A549 (cell line): ENCODE results near the gene RBM44. TPM values are rescaled to one million over a fixed set of nuclear protein-coding genes. Genes with fewer than 3 reads are reported as not detected.

ENCODE experiments used
- ATAC-seq, 2 experiments: fragments of 200-7000 bp in 1 of 2; fragments of >200 bp in 1 of 2; cut with Nextera tagmentation in 1 of 2; cut with Tn5 transposase in 1 of 2; 3 replicates each; pipeline versions ENCODE4 v1.8.0 to v1.9.1; 2018 to 2020; ENCODE audit warnings: mild to moderate bottlenecking in 1 of 2, moderate library complexity in 1 of 2
- CTCF ChIA-PET: fragments of 300-600 bp; sonication (Branson Sonifier 250); formaldehyde crosslinking; extraction: SDS; loops from one replicate; lab custom pipeline; 2021; ENCODE audit warnings: antibody characterized with exemption, inconsistent platforms; lab: Yijun Ruan, JAX
- POLR2A ChIA-PET: fragments of 350-600 bp; formaldehyde crosslinking; extraction: SDS; loops from one replicate; lab custom pipeline; 2021; ENCODE audit warnings: antibody characterized with exemption, inconsistent platforms; lab: Yijun Ruan, JAX
- DNase-seq, 2 experiments: peaks; one replicate each; pipeline versions ENCODE4 v3.0.0 to v3.0.0-alpha.2; 2011 to 2016; ENCODE audit warnings: low read depth in 1 of 2, low spot score in 1 of 2
- FAIRE-seq: peaks from 2 replicates; lab custom pipeline; 2011; peaks lifted over from hg19 to GRCh38; lab: Jason Lieb, UNC
- H3K27ac ChIP-seq, 2 experiments: fragments of >200 bp; sonication (Bioruptor Twin); formaldehyde crosslinking; 3 replicates each; pipeline ENCODE4 v1.5.1; 2016 to 2017
- H3K4me1 ChIP-seq: fragments of >200 bp; sonication (Bioruptor Twin); formaldehyde crosslinking; 3 replicates; pipeline ENCODE4 v1.6.1; 2016
- H3K4me2 ChIP-seq: fragments of >200 bp; sonication (Bioruptor Twin); formaldehyde crosslinking; 3 replicates; pipeline ENCODE4 v1.6.1; 2016
- H3K4me3 ChIP-seq: fragments of >200 bp; sonication (Bioruptor Twin); formaldehyde crosslinking; 3 replicates; pipeline ENCODE4 v1.5.1; 2016
- H3K9me3 ChIP-seq: fragments of >200 bp; sonication (Bioruptor Twin); formaldehyde crosslinking; 3 replicates; pipeline ENCODE4 v1.6.1; 2016
- CBX8 ChIP-seq: fragments of 200-600 bp; sonication (generic); IDR thresholded peaks from 2 replicates; pipeline ENCODE4 v1.6.1; 2016
- CTCF ChIP-seq: fragments of >200 bp; sonication (Bioruptor Twin); formaldehyde crosslinking; IDR thresholded peaks from 3 replicates; pipeline ENCODE4 v1.5.1; 2016
- HOXA7 ChIP-seq: fragments of 250-450 bp; sonication (Bioruptor Pico); IDR thresholded peaks from 2 replicates; pipeline ENCODE4 v1.5.0; 2020; ENCODE audit warnings: mild to moderate bottlenecking, moderate library complexity
- HOXB5 ChIP-seq: fragments of 250-450 bp; sonication (Bioruptor Pico); IDR thresholded peaks from 2 replicates; pipeline ENCODE4 v1.5.0; 2020; ENCODE audit warnings: mild to moderate bottlenecking, moderate library complexity
- JUN ChIP-seq, 2 experiments: fragments of >200 bp; sonication (Bioruptor Twin); formaldehyde crosslinking; IDR thresholded peaks; 2 replicates in 1 of 2; 3 replicates in 1 of 2; pipeline ENCODE4 v1.6.1; 2016 to 2017
- KDM5A ChIP-seq: fragments of 200-600 bp; sonication (generic); IDR thresholded peaks from 2 replicates; pipeline ENCODE4 v1.6.1; 2016; ENCODE audit warnings: antibody characterized with exemption, mild to moderate bottlenecking
- MAFK ChIP-seq: fragments of 450-650 bp; IDR thresholded peaks from 2 replicates; pipeline ENCODE4 v1.6.1; 2014; ENCODE audit not compliant: partially characterized antibody
- NFE2L2 ChIP-seq: fragments of 150-350 bp; conservative IDR thresholded peaks from 2 replicates; pipeline ENCODE4 v1.6.1; 2014; ENCODE audit warnings: low read length
- NPAS2 ChIP-seq: fragments of 250-450 bp; sonication (Bioruptor Pico); IDR thresholded peaks from 2 replicates; pipeline ENCODE4 v1.8.0; 2022; ENCODE audit warnings: mild to moderate bottlenecking, moderate library complexity, borderline replicate concordance
- PHF8 ChIP-seq: fragments of 200-600 bp; sonication (generic); IDR thresholded peaks from 2 replicates; pipeline ENCODE4 v1.6.1; 2016; ENCODE audit warnings: low read depth, mild to moderate bottlenecking, antibody characterized with exemption, moderate library complexity, borderline replicate concordance
- RAD21 ChIP-seq, 2 experiments: fragments of >200 bp in 1 of 2; sonication (Bioruptor Twin) in 1 of 2; formaldehyde crosslinking in 1 of 2; IDR thresholded peaks in 1 of 2; conservative IDR thresholded peaks in 1 of 2; 2 replicates in 1 of 2; 3 replicates in 1 of 2; pipeline ENCODE4 v1.6.1; 2012 to 2018; ENCODE audit warnings: inconsistent platforms in 1 of 2
- RCOR1 ChIP-seq: fragments of 150-350 bp; IDR thresholded peaks from 2 replicates; pipeline ENCODE4 v1.6.1; 2014; ENCODE audit warnings: antibody characterized with exemption, low read length, low read depth
- SMC3 ChIP-seq: fragments of >200 bp; sonication (Bioruptor Twin); formaldehyde crosslinking; IDR thresholded peaks from 3 replicates; pipeline ENCODE4 v1.6.1; 2018; ENCODE audit warnings: inconsistent platforms
- TP53 ChIP-seq: fragments of 250-450 bp; sonication (Bioruptor Pico); IDR thresholded peaks from 2 replicates; pipeline ENCODE4 v1.5.0; 2021; ENCODE audit warnings: mild to moderate bottlenecking, moderate library complexity
- ZFP36 ChIP-seq: fragments of 450-650 bp; IDR thresholded peaks from 2 replicates; pipeline ENCODE4 v1.6.1; 2014; ENCODE audit warnings: borderline replicate concordance; ENCODE audit not compliant: partially characterized antibody
- ZSCAN20 ChIP-seq: fragments of 250-450 bp; sonication (Bioruptor Pico); IDR thresholded peaks from 2 replicates; pipeline ENCODE4 v1.8.0; 2022; ENCODE audit warnings: mild to moderate bottlenecking, moderate library complexity
- WGBS: methylation state at CpG from one replicate; pipeline ENCODE4 v1.1.6; 2017; ENCODE audit errors: missing lambda C conversion rate; 5-methylcytosine and 5-hydroxymethylcytosine counted together
- polyA plus RNA-seq, 4 experiments: library from polyadenylated mRNA; depleted of rRNA in 3 of 4; stranded (reverse); fragments of >200 nt; fragmentation: RNase III in 1 of 4; extraction: RNeasy Plus Mini Kit Qiagen cat#74134 plus additional on column Dnase treatment in 1 of 4; gene quantifications; 2 replicates in 3 of 4; 3 replicates in 1 of 4; pipeline ENCODE4 v1.2.3, GENCODE V29; 2011 to 2017
- TF ChIP-seq, protein P1 (sequence below): IDR thresholded peaks from 2 replicates; pipeline ENCODE4 v1.6.1; 2012; ENCODE audit warnings: low read depth, borderline replicate concordance

RBM44 gene
- polyA plus RNA-seq, 2 of the 4 experiments (the other 2 are of a cell fraction) = 0.30 to 0.87 TPM

- ATAC-seq (no peak; a peak in 1 of 6 replicates), FAIRE-seq (no peak), DNase-seq (no peak)
- TF ChIP-seq TP53 = no peak
- no peak for TF ChIP-seq ZFP36
- TF ChIP-seq JUN (IDR thresholded peaks at IDR 0.05) = no peak
- no peak for TF ChIP-seq RCOR1
- TF ChIP-seq ZSCAN20 (CRISPR knock-in tag) = no peak
- no peak overlapping the region for H3K4me3 ChIP-seq
- H3K27ac ChIP-seq = no peak overlapping the region
- no peaks in the 10 kb centered on the region for H3K9me3 ChIP-seq
- CTCF ChIA-PET = interaction anchor here (0.6 to 1.9 kb wide), 31 partner anchors 9 to 409 kb away, joined by 3 to 11 read pairs (median 3); no protein-coding TSS in a partner anchor
- no peak overlapping the region for H3K4me2 ChIP-seq
- WGBS = 62% methylated on average over 8 of the region's 8 CpGs
- peaks cover 28% of the 10 kb centered on the region for H3K4me1 ChIP-seq
- POLR2A ChIA-PET = interaction anchor here (1.1 kb wide), 1 partner anchor 203 kb away, joined by 4 read pairs; the partner anchor contains the start of gene SCLY
Measured at GRCh38 chr2:237857791-237858190, 59.2 kb downstream of the RBM44 start.

DNA sequence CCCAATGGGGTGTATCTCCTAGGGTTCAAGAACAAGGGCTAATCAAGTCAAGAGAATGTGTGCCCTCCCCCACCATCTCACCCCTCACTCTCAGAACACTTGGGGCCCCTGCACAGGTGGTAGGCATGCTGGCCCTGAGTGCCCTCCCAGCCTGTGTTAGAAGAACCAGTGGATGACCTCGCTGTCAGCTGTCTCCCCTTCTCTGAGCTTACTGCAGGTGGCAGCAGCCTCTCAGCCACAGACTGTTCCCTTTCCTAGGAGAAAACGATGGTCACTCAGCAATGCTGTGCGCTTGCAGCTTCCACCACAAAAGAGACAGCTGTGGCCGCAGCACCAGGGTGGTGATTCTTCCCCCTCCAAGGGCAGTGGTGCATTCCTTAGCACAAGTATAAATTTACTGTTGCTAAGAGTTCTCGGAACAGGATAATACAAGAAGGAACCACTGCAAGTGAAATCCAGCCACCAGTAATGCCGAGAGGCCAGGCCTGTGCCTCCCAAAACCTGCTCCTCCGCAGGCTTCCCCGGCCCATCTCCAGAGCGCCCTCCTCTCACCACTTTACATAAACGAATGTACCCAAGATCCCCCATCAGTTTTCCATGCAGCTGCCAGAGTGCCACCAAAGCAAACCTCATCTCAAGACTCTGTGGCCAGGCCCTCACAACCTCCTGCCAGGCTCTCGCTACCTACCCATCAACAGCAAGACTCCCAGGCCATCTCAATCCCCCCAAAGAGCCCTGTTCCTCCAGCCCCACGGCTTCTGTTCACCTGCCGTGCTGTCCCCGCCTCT, 59.9 kb downstream of the RBM44 start:
- TF ChIP-seq CTCF (peak; percentile 80), RAD21 (conservative IDR thresholded peaks at IDR 0.05 in 1 of 2, IDR thresholded peaks at IDR 0.05 in 1 of 2) (peak; percentile 90 to 95), PHF8 (no peak), SMC3 (peak; percentile 78)
- DNase-seq = peak; percentile 55 to 72
- Histone ChIP-seq H3K27ac (no peak overlapping the region), H3K4me3 (no peak overlapping the region), H3K4me2 (no peak overlapping the region), H3K9me3 (no peaks in the 10 kb centered on the region), H3K4me1 (peaks cover 28% of the 10 kb centered on the region)
- 69% methylated on average over 14 of the region's 14 CpGs for WGBS
- FAIRE-seq = no peak
- ATAC-seq = peak; percentile 93 to 95
- POLR2A ChIA-PET = interaction anchor here (1.1 kb wide), 1 partner anchor 202 kb away, joined by 4 read pairs; the partner anchor contains the start of gene SCLY
- CTCF ChIA-PET = interaction anchor here (0.6 to 1.9 kb wide), 33 partner anchors 8 to 408 kb away, joined by 3 to 11 read pairs (median 3); no protein-coding TSS in a partner anchor

GRCh38 chr2:237859082-237859433, 60.5 kb downstream of the RBM44 start:
- H3K4me2 ChIP-seq = no peak overlapping the region
- H3K4me3 ChIP-seq = no peak overlapping the region
- ChIA-PET POLR2A (interaction anchor here (1.1 kb wide), 1 partner anchor 201 kb away, joined by 4 read pairs; the partner anchor contains the start of gene SCLY), CTCF (interaction anchor here (0.7 to 1.8 kb wide), 17 partner anchors 15 to 405 kb away, joined by 3 to 11 read pairs (median 3); no protein-coding TSS in a partner anchor)
- DNase-seq (no peak), ATAC-seq (no peak), FAIRE-seq (no peak)
- H3K4me1 ChIP-seq = peaks cover 28% of the 10 kb centered on the region
- no peak overlapping the region for H3K27ac ChIP-seq
- 86% methylated on average over 15 of the region's 15 CpGs for WGBS
- no peaks in the 10 kb centered on the region for H3K9me3 ChIP-seq
- TF ChIP-seq NFE2L2 = no peak
- no peak for TF ChIP-seq MAFK
- TF ChIP-seq, protein P1, sequence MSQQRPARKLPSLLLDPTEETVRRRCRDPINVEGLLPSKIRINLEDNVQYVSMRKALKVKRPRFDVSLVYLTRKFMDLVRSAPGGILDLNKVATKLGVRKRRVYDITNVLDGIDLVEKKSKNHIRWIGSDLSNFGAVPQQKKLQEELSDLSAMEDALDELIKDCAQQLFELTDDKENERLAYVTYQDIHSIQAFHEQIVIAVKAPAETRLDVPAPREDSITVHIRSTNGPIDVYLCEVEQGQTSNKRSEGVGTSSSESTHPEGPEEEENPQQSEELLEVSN = no peak
- TF ChIP-seq NPAS2 (CRISPR knock-in tag) = no peak
- TF ChIP-seq KDM5A = no peak
- TF ChIP-seq HOXB5 (CRISPR knock-in tag) = no peak
- TF ChIP-seq CBX8 = no peak
- no peak for TF ChIP-seq HOXA7
